G401 (cell line): ENCODE data around the gene SIRT1. TPM values are rescaled to one million over a fixed set of nuclear protein-coding genes. Genes with fewer than 3 reads are reported as not detected.
"Not testable (repeated sequence)": the region's sequence is repeated elsewhere in the genome, so short reads cannot be mapped to it uniquely, and the experiment has no call there.

Experiments
- DNase-seq: peaks from one replicate; pipeline ENCODE4 v3.0.0-alpha.2; 2015; ENCODE audit warnings: low spot score
- in situ Hi-C: cut with HindIII; loops from 2 replicates; pipeline ENCODE4 v1.10.0; 2016; ENCODE audit warnings: low sequenced_read_pairs, mixed read lengths
- total RNA-seq: library from RNA; depleted of rRNA; stranded (reverse); fragments of >200 nt; shearing (Covaris generic); gene quantifications from 2 replicates; pipeline ENCODE4 v1.2.3, GENCODE V29; 2014; rRNA removed

The SIRT1 gene
- total RNA-seq, 1 experiment from 2014 or later: 27.2 TPM

GRCh38 chr10:67935223-67935622 is 50.8 kb downstream of the SIRT1 start:
- in situ Hi-C loops: no loop called here
- no peak for DNase-seq

GRCh38 chr10:67936416-67936815 is 52.0 kb downstream of the SIRT1 start:
- no peak for DNase-seq
- in situ Hi-C loops: no loop called here

DNA sequence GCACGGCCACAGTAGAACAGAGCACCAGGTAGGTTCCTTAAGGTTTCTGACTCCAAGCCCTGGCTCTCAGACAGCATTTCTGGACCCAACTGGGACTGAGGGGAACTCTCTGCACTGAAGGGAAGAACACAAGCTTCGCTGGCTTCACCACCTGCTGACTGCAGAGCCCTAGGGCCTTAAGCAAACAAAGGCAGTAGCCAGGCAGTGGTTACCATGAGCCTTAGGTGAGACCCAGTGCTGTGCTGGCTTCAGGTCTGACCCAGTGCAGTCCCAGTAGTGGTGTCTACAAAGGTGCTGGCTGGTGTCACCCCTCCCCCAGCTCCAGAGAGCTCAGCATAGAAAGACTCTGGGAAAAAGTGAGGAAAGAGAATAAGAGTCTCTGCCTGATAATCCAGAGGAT is 59.5 kb downstream of the SIRT1 start:
- no peak for DNase-seq
- in situ Hi-C loops: no loop called here

- no peak for DNase-seq
- in situ Hi-C loops: loop anchor here (10.0 kb wide), 1 partner anchor 59 kb away; no protein-coding TSS in a partner anchor
Observed at GRCh38 chr10:67955614-67956013, 71.2 kb downstream of the SIRT1 start.

DNA sequence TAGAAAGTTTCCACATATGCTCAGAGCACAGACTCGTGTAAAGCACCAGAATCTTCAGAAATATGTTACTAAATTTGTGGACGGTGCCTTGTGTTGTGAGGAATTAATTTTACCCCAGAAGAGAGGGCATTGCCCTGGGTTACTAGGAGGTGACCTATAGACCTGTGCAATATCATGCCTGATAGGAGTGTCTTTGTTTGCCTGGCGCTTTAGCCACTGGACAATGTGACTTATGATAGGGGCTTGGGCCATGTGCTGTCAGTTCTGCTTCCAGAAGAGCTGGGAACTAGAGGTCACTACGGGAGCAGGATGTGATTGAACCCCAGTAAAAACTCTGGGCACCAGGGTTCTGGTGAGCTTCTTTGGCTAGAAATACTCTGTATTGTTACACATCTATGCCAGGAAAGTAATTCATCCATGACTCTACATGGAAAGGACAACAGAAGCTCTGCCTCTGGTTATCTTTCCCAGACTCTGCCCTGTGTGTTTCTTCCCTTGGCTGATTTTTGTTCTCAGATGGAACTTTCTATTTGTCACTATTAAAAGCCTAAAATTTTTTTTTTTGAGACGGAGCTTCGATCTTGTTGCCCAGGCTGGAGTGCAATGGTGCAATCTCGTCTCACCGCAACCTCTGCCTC is 75.5 kb downstream of the SIRT1 start:
- DNase-seq: no peak
- in situ Hi-C loops: loop anchor here (10.0 kb wide), 1 partner anchor 55 kb away; no protein-coding TSS in a partner anchor

DNA sequence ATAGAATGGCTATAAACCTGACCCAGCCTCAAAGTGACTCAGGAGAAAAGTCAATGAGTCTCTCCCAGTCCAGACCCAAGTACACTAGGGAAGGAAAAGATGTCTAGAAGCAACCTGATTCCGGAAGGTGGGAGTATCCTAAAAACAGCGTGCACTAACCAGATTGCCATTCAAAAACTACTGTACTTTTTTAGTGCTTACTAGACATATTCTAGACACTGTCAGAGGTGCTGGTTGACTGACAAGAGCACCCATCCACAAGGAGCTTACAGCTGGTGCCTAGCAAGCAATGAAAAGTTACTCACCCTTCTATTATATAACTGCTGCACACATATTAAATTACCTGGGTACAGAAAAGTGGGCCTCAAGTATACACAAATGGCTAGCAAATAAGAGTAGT is 81.0 kb downstream of the SIRT1 start:
- DNase-seq: no peak
- in situ Hi-C loops: no loop called here

GRCh38 chr10:67966035-67966434 is 81.6 kb downstream of the SIRT1 start:
- DNase-seq, in situ Hi-C loops: not testable (repeated sequence)

Other genes starting within 250 kb of the SIRT1 start
- not detected in 2 replicates for gene CTNNA3, start 188.5 kb upstream of the SIRT1 start, total RNA-seq
- 1.1 and 15.8 TPM in 2 replicates for gene DNAJC12, start 46.5 kb upstream of the SIRT1 start, total RNA-seq
- 15.4 and 16.2 TPM in 2 replicates for gene HERC4, start 190.6 kb downstream of the SIRT1 start, total RNA-seq
- gene MYPN, start 224.8 kb downstream of the SIRT1 start, total RNA-seq: 0.06 TPM in 1 of 2 replicates, not detected in the other